Posterior vena cava (tissue), 2 donors: ENCODE data around the gene LGR6. TPM values are rescaled to one million over a fixed set of nuclear protein-coding genes. Genes with fewer than 3 reads are reported as not detected.
"Not testable (repeated sequence)": the region's sequence is repeated elsewhere in the genome, so short reads cannot be mapped to it uniquely, and the experiment has no call there.

Experiments used
- DNase-seq: peaks from one replicate; pipeline ENCODE4 v3.0.0-alpha.2; 2020; ENCODE audit warnings: low spot score
- intact Hi-C, 2 donors: fragments of 100-400 bp; cut with DNase I; formaldehyde crosslinking; loops; one replicate each; pipeline versions ENCODE4 v1.14.1 to v1.14.2; 2022 to 2023
- total RNA-seq, 2 donors: library from RNA; stranded (reverse); fragmentation: NEBNext Ultra II Directional; extraction: Animal tissue kit (Norgen Biotek cat#: 25700); gene quantifications; one replicate each; pipeline ENCODE4 v1.2.1, GENCODE V29; 2021
- donor health status: DM: yes; HTN: yes; CAD: no.
- donor health status: DM: yes; HTN: yes; CAD: no.

The LGR6 gene
- total RNA-seq, 2 donors from 2014 or later: 0.28 to 0.43 TPM

- intact Hi-C loops: loop anchor here in 1 of 2 donors (10.0 kb wide), 1 partner anchor 375 kb away; no protein-coding TSS in a partner anchor
- no peak for DNase-seq
Observed at GRCh38 chr1:202329891-202330290, 136.3 kb downstream of the LGR6 start.

GRCh38 chr1:202333861-202334260, 140.3 kb downstream of the LGR6 start:
- no peak for DNase-seq
- intact Hi-C loops: no loop called here

- no peak for DNase-seq
- intact Hi-C loops: loop anchor here in 1 of 2 donors (10.0 kb wide), 2 partner anchors 261 to 371 kb away; partner anchors contain the start of gene SYT2
Observed at GRCh38 chr1:202343652-202344349, 150.2 kb downstream of the LGR6 start.

GRCh38 chr1:202348005-202348508, 154.5 kb downstream of the LGR6 start:
- DNase-seq: no peak
- intact Hi-C loops: loop anchor here in 1 of 2 donors (10.0 kb wide), 2 partner anchors 257 to 367 kb away; partner anchors contain the start of gene SYT2

GRCh38 chr1:202348509-202349205, 155.1 kb downstream of the LGR6 start, which contains the start of gene PPP1R12B:
Gene PPP1R12B, plus strand, starts transcription at chr1:202348699. Its CDS starts 153 bp downstream, at chr1:202348852.
- intact Hi-C loops: loop anchor here in 1 of 2 donors (10.0 kb wide), 2 partner anchors 256 to 366 kb away; partner anchors contain the start of gene SYT2
- DNase-seq: peak; percentile 99

- peak; percentile 84 for DNase-seq
- intact Hi-C loops: loop anchor here in 1 of 2 donors (10.0 kb wide), 2 partner anchors 255 to 365 kb away; partner anchors contain the start of gene SYT2
Observed at GRCh38 chr1:202349206-202349928, 155.8 kb downstream of the LGR6 start.

- intact Hi-C loops: no loop called here
- DNase-seq: peak; percentile 38
Observed at GRCh38 chr1:202351725-202352124, 158.1 kb downstream of the LGR6 start.

GRCh38 chr1:202352583-202353197, 159.1 kb downstream of the LGR6 start:
- DNase-seq: peak; percentile 43
- intact Hi-C loops: not testable (repeated sequence)

- intact Hi-C loops: no loop called here
- DNase-seq: peak; percentile 43
Observed at GRCh38 chr1:202355944-202356553, 162.4 kb downstream of the LGR6 start.

GRCh38 chr1:202357506-202357905, 163.9 kb downstream of the LGR6 start:
- intact Hi-C loops: no loop called here
- no peak for DNase-seq

- intact Hi-C loops: no loop called here
- no peak for DNase-seq
Observed at GRCh38 chr1:202361224-202361623, 167.6 kb downstream of the LGR6 start.

GRCh38 chr1:202361701-202362100, 168.1 kb downstream of the LGR6 start:
- intact Hi-C loops: no loop called here
- DNase-seq: no peak

- intact Hi-C loops: no loop called here
- DNase-seq: no peak
Observed at GRCh38 chr1:202362212-202362611, 168.6 kb downstream of the LGR6 start.

GRCh38 chr1:202365092-202365815, 171.7 kb downstream of the LGR6 start:
- DNase-seq: no peak
- intact Hi-C loops: no loop called here

GRCh38 chr1:202367271-202367670, 173.7 kb downstream of the LGR6 start:
- intact Hi-C loops: no loop called here
- DNase-seq: no peak
